GM19452 (cell line): ENCODE measurements around the gene EVI5L.
"Not testable (repeated sequence)": the region's sequence is repeated elsewhere in the genome, so short reads cannot be mapped to it uniquely, and the experiment has no call there.

ENCODE experiments used
- ATAC-seq: cut with Tn5 transposase; IDR thresholded peaks from one replicate; pipeline ENCODE4 v1.9.1; 2021; ENCODE audit not compliant: unreplicated experiment

The EVI5L gene

GRCh38 chr19:7829561-7830271, at the start of gene EVI5L:
TSS of gene EVI5L (plus strand) at chr19:7830218. CDS start at chr19:7846543, 16,325 bp downstream.
- peak; percentile 81 for ATAC-seq

DNA sequence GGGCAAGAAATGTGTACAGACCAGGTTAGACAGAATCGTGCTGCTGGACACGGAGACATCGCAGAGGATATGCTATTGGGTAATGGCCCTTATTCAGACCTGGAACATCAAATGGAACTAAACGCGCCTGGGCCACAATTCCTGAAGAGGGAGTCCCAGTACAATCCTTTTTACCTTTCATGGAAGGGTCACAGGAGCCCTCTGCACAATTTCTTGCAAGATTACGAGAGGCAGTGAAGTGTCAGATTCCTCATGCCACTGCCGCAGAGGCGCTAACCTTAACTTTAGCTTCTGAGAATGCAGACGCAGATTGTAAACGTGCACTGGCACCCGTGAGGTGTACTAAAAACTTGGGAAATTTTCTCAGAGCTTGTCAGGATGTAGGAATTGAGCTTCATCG, 48.9 kb upstream of the EVI5L start:
- no peak for ATAC-seq

DNA sequence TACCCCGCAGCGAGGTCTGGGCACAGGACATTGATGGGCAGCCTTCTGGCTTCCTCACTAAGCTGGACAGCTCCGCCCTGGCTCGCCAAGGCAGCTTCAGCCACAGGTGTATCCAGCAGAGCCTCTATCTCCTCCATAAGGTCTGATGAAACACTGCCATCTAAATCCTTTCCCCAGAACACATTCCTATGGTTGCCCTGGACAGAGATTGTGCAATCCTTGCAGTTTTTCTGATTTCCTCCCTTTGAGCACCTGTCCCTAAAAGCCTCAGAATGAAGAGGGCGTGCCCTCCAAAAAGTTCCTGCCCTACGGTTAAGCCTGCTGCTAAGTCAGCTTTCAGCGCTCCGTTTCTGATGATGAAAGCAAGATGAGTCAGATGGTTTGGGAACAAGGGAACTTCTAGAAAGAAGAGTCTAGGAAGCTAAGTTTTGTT, 46.0 kb upstream of the EVI5L start:
- ATAC-seq: no peak

DNA sequence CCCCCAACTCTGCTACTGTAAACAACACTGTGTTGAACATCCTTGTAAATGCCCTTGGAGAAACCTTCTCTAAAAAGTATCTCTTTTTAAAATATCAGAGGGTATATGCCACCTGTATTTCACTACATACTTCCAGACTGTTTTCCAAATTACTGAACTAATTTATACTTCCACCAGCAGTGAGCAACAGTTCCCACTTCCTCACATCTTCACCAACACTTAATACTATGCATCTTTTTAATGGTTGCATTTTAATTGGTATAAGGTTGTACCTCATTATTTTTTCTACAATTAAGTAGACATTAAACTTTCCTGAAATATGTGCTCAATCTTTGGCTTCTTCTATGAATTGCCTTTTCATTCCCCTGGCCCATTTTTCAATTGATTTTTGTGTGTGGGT, 45.2 kb upstream of the EVI5L start:
- ATAC-seq: no peak

- ATAC-seq: no peak
These were observed 42.9 kb upstream of the EVI5L start for GRCh38 chr19:7787141-7787540.

DNA sequence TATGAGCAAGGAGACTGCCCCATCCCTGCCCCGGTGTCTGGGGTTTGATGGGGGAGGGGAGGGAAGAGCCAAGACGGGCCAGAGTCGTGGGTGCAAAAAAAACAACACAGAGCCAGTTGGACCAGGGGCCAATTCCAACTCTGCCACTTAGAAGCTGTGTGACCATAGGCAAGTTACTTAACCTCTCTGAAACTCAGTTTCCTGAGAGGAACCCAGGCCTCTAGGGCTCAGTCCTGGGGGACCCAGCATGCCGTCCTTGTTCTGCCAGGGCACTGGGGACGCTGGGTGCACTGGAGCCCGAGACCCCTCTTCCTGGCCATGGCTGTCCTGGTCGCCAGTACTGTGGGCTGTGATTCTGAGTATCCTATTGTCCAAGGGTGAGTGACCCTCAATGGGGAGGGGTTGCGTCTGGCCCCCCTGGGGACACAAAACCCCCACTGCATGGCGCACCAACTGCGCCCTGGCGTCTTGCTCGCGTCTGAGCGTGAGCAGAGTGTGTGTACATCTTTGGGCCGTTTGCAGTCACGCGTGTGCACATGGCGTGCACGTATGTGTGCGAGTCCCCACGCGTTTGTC, 42.3 kb upstream of the EVI5L start:
- ATAC-seq: no peak

DNA sequence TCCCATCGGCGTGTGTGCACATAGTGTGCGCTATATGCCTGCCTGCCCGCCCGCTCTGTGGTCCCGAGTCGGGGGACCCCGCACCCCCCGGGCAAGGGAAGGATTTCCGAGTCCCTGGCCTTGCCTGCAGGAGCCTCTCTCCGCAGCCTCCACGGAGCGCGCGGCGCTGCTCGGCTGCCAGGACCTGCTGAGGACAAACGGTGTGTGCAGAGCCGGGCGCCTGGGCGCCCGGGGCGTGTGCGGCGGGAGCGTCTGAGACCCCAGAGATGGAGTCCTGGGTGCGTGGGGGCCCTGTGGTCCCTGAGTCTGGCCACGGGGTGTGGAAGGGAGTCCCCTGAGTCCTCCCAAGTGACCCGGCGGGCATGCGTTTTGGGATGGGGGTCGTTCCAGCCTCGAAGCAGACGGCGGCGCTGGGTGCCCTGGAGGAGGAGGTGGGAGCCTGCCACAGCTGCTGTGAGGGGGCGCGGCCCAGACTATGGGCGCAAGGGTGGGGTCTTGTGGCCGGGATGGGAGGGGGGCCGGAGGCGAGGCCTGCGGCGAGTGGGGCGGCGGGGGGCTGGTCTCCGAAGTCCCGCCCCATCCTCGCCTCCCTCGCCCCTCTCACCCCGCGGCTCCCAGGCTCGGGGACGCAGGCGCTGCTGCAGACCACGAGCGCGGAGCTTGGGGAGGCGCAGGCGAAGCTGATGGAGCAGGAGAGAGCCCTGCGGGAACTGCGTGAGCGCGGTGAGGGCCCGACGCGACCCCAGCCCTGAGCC, 41.7 kb upstream of the EVI5L start:
- no peak for ATAC-seq

DNA sequence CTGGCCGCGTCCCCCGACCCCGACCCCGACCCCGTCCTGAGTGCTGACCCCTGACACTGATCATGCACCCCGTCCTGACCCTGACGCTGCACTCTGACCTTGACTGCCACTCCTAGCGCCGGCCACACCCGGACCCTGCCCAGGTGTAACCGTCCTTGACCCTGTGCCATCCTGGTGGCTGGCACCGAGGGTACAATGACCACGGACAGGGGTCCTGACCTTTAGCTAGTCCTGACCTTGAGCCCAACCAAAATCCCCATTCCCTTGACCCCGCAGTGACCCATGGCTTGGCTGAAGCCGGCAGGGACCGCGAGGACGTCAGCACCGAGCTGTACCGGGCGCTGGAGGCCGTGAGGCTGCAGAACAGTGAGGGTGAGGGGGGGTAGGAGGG, 41.1 kb upstream of the EVI5L start:
- no peak for ATAC-seq

DNA sequence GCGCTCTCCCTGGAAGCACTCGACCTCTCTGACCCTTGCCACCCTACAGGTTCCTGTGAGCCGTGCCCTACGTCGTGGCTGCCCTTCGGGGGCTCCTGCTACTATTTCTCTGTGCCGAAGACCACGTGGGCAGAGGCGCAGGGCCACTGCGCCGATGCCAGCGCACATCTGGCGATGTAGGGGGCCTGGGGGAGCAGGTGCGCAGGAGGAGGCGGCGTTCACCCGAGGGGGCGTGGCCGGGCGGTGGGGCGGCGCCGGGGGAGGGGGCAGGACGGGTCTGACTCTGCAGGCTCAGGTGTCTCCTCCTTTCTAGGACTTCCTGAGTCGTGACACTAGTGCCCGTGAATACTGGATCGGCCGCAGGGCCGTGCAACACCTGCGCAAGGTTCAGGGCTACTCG, 40.6 kb upstream of the EVI5L start:
- no peak for ATAC-seq

DNA sequence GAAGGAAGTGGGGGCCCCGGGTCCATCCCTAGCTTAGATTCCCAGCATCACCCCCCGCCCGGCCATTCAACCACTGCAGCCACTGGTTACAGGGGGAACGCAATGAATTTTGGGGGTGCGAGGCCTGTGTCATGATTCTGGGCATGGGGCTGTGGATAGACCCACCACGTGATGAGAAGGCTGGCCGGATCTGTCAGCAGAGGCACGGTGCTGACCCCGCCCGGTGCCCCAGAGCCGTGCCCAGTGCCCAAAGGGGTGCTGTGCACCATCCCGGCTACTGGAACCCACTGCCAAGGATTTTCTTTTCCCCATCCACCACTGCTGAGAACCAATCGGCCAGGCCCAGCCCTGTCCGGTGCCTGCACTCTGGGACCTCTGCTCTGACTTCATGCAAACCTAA, 39.6 kb upstream of the EVI5L start:
- ATAC-seq: no peak

GRCh38 chr19:7792281-7792680, 37.7 kb upstream of the EVI5L start:
- ATAC-seq: no peak

DNA sequence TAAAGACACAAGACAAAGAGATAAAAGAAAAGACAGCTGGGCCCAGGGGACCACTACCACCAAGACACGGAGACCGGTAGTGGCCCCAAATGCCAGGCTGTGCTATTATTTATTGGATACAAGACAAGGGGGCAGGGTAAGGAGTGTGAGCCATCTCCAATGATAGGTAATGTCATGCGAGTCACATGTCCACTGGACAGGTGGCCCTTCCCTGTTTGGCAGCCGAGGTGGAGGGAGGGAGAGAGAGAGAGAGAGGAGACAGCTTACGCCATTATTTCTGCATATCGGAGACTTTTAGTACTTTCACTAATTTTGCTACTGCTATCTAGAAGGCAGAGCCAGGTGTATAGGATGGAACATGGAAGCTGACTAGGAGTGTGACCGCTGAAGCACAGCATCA, 37.3 kb upstream of the EVI5L start:
- not testable (repeated sequence) for ATAC-seq

DNA sequence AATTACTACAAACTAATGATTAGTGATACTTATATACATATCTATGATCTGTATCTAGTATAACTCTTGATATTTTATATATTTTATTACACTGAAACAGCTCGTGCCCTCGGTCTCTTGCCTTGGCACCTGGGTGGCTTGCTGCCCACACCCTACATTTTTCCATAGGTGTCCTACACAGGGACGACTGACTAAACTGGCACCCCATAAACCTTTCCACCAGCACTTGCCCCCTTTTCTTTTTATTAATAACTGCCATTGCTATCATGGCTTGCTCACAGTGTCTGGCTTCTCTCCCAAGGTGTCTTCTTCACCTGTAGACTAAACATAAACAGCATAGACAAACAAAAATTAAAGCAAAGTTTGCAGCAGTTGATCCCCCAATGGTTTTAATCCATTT, 36.5 kb upstream of the EVI5L start:
- no peak for ATAC-seq

DNA sequence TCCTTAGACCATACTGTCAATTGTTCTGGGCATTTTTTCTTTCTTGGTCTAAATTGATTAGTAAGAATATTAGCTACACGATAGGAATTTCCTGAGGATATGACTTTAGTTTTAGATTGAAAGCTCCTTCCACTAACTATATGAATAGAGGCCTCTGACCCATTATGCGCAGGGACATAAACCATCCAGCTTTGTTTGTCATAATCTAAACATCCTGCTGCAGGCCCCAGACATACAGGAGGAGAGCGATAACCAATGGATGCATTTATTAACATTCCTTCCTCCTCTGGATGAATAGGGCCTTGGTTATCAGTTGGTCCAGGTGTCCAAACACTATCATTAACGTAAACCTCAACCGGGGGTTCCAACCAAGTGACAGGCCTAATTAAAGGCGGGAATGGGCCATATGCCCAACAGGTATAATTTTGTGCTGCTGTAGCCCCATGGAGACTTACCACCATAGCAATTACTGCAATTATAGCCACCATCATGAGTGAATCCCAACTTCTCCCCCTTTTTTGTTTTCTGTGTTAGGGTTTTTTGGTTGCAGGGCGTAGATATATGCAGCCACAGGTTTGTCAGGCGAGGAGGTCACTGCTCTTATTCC, 34.4 kb upstream of the EVI5L start:
- no peak for ATAC-seq

- no peak for ATAC-seq
These were observed 30.2 kb upstream of the EVI5L start for GRCh38 chr19:7799640-7800355.

DNA sequence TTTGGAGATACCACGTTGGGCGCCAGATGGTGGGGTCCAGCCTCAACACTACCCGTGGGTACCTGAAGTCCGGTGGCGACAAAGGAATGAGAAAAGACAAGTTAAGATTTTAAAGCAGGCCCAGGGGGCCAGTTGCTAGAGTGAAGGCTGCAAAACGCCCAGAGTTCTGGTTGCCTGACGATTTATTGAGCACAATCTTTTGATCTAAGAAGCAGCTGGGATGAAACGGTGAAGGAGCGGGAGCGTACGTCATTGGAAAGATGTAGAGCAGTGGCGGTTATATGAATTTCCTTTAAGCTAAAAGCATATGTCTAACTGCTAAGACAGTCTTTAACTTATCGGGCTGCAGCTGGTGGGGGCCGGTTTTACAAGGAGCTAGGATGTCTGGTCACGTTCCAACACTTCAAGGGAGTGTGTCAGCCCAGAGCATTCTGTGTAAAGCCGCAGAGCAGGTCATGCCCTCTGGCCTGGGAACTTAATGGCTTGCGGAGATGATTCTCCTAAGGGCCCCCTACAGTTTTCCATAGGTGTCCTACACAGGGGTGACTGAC, 28.9 kb upstream of the EVI5L start:
- no peak for ATAC-seq

DNA sequence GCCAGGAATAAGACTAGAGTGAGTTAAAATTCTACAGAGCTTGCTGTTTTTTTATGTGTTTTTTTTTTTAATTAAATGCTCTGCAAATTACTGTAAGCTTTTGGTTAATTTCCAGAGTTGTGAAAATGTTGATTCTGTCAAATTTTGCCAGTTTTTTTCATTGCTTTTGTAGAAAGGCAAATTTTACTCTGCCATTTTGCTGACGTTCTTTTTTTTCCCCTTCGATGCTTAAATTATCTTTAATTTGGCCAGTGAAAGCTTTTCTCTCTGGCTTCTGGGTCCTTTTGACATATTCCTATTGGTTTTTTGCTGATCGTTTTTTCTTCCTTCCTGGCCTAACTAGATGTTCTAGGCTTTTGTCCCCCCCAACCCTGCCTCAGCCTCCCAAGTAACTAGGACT, 23.8 kb upstream of the EVI5L start:
- no peak for ATAC-seq

DNA sequence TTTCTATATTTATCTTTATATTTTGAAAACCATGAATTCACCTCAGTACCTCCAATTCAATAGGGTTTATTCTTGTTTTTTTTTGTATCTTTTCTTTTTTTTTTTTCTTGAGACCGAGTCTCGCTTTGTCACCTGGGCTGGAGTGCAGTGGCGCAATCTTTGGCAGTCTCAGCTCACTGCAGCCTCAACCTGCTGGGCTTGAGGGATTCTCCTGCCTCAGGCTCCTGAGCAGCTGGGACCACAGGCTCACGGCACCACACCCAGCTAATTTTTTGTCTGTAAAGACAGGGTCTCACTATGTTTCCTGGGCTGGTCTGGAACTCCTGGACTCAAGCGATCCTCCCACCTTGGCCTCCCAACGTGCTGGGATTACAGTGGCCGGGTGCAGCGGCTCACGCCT, 23.1 kb upstream of the EVI5L start:
- no peak for ATAC-seq

DNA sequence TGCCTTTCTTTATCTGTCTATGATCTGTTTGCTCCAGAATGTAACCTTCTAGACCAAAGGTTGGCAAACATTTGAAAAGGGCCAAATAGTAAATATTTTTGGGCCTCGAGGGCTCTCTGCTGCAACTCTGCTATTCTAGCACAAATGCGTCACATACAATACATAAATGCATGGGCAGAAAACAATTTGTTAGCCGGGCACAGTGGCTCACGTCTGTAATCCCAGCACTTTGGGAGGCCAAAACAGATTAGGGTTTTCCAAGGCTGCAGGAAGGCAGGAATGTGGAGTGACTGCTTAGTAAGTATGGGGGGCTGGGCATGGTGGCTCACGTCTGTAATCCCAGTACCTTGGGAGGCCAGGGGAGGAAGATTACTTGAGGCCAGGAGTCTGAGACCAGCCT, 21.9 kb upstream of the EVI5L start:
- ATAC-seq: no peak

DNA sequence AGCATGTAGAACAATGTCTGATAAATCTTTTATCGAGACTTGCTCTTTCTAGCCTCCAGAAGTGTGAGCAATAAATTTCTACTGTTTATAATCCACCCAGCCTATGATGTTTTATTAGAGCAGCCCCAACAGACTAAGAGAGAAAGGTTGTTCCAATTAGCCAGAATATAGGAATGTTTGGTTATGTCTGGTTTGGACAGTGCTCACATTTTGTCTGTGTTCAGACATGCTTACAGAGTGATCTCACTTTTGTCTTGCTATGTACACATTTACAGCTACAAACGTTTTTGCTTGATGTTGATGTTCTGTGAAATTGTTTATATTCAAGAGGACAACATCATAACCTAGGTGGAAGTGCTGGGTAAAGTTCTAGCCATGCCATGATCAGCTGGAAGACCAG, 18.0 kb upstream of the EVI5L start:
- no peak for ATAC-seq

DNA sequence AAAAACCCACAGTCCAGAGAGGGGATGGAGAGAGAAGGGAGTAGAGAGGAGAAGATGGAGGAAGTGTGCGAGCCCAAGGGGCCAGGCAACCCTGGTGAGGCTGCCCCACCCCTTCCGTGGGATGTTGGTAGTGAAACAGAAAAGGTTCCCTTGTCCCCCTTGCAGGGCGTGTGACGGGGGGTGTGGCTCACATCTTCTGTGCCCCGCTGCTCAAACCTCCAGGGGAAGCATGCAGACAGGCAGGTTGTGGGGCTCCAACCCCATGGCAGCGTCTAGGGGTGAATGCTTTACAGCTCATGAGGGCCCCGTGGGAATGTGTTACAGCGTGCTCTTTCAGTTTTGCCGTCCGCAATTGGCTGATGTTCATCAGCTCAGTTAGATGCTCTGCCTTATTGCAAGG, 14.7 kb upstream of the EVI5L start:
- no peak for ATAC-seq
